Measurements from ENCODE around the gene ZDHHC16.

- TF ChIP-seq CTCF (IDR thresholded peaks at IDR 0.05) (no peak), POLR2A (IDR thresholded peaks at IDR 0.05) (no peak), EP300 (IDR thresholded peaks at IDR 0.05) (no peak)
These were observed 38.1 kb upstream of the ZDHHC16 start for GRCh38 chr10:97407952-97408248.

Data from ovary (tissue), 3 donors.